WTC11 (cell line): ENCODE data around the gene P4HTM. TPM values are rescaled to one million over a fixed set of nuclear protein-coding genes. Genes with fewer than 3 reads are reported as not detected.

ENCODE experiments used
- CREM ChIP-seq: sonication (generic); formaldehyde crosslinking; IDR thresholded peaks from 2 replicates; pipeline ENCODE4 v1.8.1; 2022; ENCODE audit warnings: mild to moderate bottlenecking, missing genetic modification reagents, moderate library complexity
- CTCF ChIP-seq: fragments of 200-600 bp; IDR thresholded peaks from 2 replicates; pipeline ENCODE4 v1.8.0; 2022; ENCODE audit warnings: antibody characterized with exemption
- E2F1 ChIP-seq: sonication (generic); formaldehyde crosslinking; IDR thresholded peaks from 2 replicates; pipeline ENCODE4 v1.8.0; 2022; ENCODE audit warnings: mild to moderate bottlenecking, missing genetic modification reagents
- ELF4 ChIP-seq: sonication (generic); formaldehyde crosslinking; IDR thresholded peaks from 2 replicates; pipeline ENCODE4 v1.8.1; 2022; ENCODE audit warnings: low read depth, mild to moderate bottlenecking, moderate library complexity, missing genetic modification reagents
- GRHL2 ChIP-seq: fragments of 250-450 bp; sonication (Bioruptor Pico); IDR thresholded peaks from 2 replicates; pipeline ENCODE4 v1.8.0; 2022; ENCODE audit warnings: mild to moderate bottlenecking, moderate library complexity; ENCODE audit not compliant: insufficient replicate concordance, severe bottlenecking
- NR3C1 ChIP-seq: sonication (generic); formaldehyde crosslinking; conservative IDR thresholded peaks from 2 replicates; pipeline ENCODE4 v1.8.1; 2023; ENCODE audit warnings: low read depth, mild to moderate bottlenecking, missing genetic modification reagents
- OVOL2 ChIP-seq: fragments of 250-450 bp; sonication (Bioruptor Pico); IDR thresholded peaks from 2 replicates; pipeline ENCODE4 v1.9.0; 2021; ENCODE audit warnings: mild to moderate bottlenecking, borderline replicate concordance
- SMAD4 ChIP-seq: sonication (generic); formaldehyde crosslinking; IDR thresholded peaks from 2 replicates; pipeline ENCODE4 v1.8.0; 2022; ENCODE audit warnings: mild to moderate bottlenecking, missing genetic modification reagents
- ZBTB21 ChIP-seq: sonication (generic); formaldehyde crosslinking; IDR thresholded peaks from 2 replicates; pipeline ENCODE4 v1.8.1; 2023; ENCODE audit warnings: mild to moderate bottlenecking, missing genetic modification reagents, borderline replicate concordance
- ZNF121 ChIP-seq: sonication (generic); formaldehyde crosslinking; IDR thresholded peaks from 2 replicates; pipeline ENCODE4 v1.8.0; 2023; ENCODE audit warnings: missing genetic modification reagents
- ZNF416 ChIP-seq: fragments of 250-450 bp; sonication (Bioruptor Pico); IDR thresholded peaks from 2 replicates; pipeline ENCODE4 v1.9.0; 2021; ENCODE audit warnings: mild to moderate bottlenecking, inconsistent platforms
- ZNF423 ChIP-seq: fragments of 250-450 bp; sonication (Bioruptor Pico); IDR thresholded peaks from 2 replicates; pipeline ENCODE4 v2.1.2; 2022; ENCODE audit warnings: mild to moderate bottlenecking, moderate library complexity
- total RNA-seq: library from RNA; stranded (reverse); gene quantifications from 3 replicates; pipeline ENCODE4 v1.2.3, GENCODE V29; 2021
- TF ChIP-seq, protein P1 (sequence below): sonication (generic); formaldehyde crosslinking; IDR thresholded peaks from 2 replicates; pipeline ENCODE4 v1.8.0; 2023; ENCODE audit warnings: missing genetic modification reagents, mild to moderate bottlenecking, borderline replicate concordance
- TF ChIP-seq, protein P2 (sequence below): sonication (generic); formaldehyde crosslinking; IDR thresholded peaks from 2 replicates; pipeline ENCODE4 v1.8.1; 2022; ENCODE audit warnings: mild to moderate bottlenecking, missing genetic modification reagents, moderate library complexity, borderline replicate concordance
- TF ChIP-seq, protein P3 (sequence below): sonication (generic); formaldehyde crosslinking; IDR thresholded peaks from 2 replicates; pipeline ENCODE4 v1.8.1; 2023; ENCODE audit warnings: mild to moderate bottlenecking, missing genetic modification reagents
- TF ChIP-seq, protein P4 (sequence below): sonication (generic); formaldehyde crosslinking; conservative IDR thresholded peaks from 2 replicates; pipeline ENCODE4 v1.8.1; 2022; ENCODE audit warnings: mild to moderate bottlenecking, missing genetic modification reagents
- TF ChIP-seq, protein P5 (sequence below): sonication (generic); formaldehyde crosslinking; IDR thresholded peaks from 2 replicates; pipeline ENCODE4 v1.8.1; 2022; ENCODE audit warnings: low read depth, mild to moderate bottlenecking, moderate library complexity, missing genetic modification reagents, borderline replicate concordance
- TF ChIP-seq, protein P6 (sequence below): sonication (generic); formaldehyde crosslinking; IDR thresholded peaks from 2 replicates; pipeline ENCODE4 v1.8.1; 2023; ENCODE audit warnings: mild to moderate bottlenecking, moderate library complexity, missing genetic modification reagents
- TF ChIP-seq, protein P7 (sequence below): sonication (generic); formaldehyde crosslinking; IDR thresholded peaks from 2 replicates; pipeline ENCODE4 v1.8.1; 2022; ENCODE audit warnings: mild to moderate bottlenecking, moderate library complexity, missing genetic modification reagents
- TF ChIP-seq, protein P8 (sequence below): sonication (generic); formaldehyde crosslinking; IDR thresholded peaks from 2 replicates; pipeline ENCODE4 v1.8.0; 2022; ENCODE audit warnings: mild to moderate bottlenecking, missing genetic modification reagents

P4HTM gene
- total RNA-seq, 1 experiment from 2014 or later = 21.9 TPM

GRCh38 chr3:49017971-49018706, 28.1 kb downstream of the P4HTM start, which contains the start of gene DALRD3 (continued):
- TF ChIP-seq, protein P1, sequence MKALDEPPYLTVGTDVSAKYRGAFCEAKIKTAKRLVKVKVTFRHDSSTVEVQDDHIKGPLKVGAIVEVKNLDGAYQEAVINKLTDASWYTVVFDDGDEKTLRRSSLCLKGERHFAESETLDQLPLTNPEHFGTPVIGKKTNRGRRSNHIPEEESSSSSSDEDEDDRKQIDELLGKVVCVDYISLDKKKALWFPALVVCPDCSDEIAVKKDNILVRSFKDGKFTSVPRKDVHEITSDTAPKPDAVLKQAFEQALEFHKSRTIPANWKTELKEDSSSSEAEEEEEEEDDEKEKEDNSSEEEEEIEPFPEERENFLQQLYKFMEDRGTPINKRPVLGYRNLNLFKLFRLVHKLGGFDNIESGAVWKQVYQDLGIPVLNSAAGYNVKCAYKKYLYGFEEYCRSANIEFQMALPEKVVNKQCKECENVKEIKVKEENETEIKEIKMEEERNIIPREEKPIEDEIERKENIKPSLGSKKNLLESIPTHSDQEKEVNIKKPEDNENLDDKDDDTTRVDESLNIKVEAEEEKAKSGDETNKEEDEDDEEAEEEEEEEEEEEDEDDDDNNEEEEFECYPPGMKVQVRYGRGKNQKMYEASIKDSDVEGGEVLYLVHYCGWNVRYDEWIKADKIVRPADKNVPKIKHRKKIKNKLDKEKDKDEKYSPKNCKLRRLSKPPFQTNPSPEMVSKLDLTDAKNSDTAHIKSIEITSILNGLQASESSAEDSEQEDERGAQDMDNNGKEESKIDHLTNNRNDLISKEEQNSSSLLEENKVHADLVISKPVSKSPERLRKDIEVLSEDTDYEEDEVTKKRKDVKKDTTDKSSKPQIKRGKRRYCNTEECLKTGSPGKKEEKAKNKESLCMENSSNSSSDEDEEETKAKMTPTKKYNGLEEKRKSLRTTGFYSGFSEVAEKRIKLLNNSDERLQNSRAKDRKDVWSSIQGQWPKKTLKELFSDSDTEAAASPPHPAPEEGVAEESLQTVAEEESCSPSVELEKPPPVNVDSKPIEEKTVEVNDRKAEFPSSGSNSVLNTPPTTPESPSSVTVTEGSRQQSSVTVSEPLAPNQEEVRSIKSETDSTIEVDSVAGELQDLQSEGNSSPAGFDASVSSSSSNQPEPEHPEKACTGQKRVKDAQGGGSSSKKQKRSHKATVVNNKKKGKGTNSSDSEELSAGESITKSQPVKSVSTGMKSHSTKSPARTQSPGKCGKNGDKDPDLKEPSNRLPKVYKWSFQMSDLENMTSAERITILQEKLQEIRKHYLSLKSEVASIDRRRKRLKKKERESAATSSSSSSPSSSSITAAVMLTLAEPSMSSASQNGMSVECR (CRISPR knock-in tag) = peak; percentile 62
- TF ChIP-seq NR3C1 (CRISPR knock-in tag) (0 out of 2 replicates have a peak, but pooled peaks have one; percentile 17), CREM (CRISPR knock-in tag) (peak; percentile 73; the same call in 1 of the 2 replicates), CTCF (no peak), ELF4 (CRISPR knock-in tag) (no peak), GRHL2 (CRISPR knock-in tag) (no peak), E2F1 (CRISPR knock-in tag) (no peak; the same call in 1 of the 2 replicates), OVOL2 (CRISPR knock-in tag) (no peak), ZNF416 (0 out of 2 replicates have a peak, but pooled peaks have one; percentile 54), ZBTB21 (0 out of 2 replicates have a peak, but pooled peaks have one; percentile 51), SMAD4 (CRISPR knock-in tag) (no peak), ZNF423 (CRISPR knock-in tag) (no peak), ZNF121 (CRISPR knock-in tag) (peak; percentile 100)
- TF ChIP-seq, protein P2, sequence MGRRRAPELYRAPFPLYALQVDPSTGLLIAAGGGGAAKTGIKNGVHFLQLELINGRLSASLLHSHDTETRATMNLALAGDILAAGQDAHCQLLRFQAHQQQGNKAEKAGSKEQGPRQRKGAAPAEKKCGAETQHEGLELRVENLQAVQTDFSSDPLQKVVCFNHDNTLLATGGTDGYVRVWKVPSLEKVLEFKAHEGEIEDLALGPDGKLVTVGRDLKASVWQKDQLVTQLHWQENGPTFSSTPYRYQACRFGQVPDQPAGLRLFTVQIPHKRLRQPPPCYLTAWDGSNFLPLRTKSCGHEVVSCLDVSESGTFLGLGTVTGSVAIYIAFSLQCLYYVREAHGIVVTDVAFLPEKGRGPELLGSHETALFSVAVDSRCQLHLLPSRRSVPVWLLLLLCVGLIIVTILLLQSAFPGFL (CRISPR knock-in tag) = peak; percentile 44; the same call in 1 of the 2 replicates
- TF ChIP-seq, protein P3, sequence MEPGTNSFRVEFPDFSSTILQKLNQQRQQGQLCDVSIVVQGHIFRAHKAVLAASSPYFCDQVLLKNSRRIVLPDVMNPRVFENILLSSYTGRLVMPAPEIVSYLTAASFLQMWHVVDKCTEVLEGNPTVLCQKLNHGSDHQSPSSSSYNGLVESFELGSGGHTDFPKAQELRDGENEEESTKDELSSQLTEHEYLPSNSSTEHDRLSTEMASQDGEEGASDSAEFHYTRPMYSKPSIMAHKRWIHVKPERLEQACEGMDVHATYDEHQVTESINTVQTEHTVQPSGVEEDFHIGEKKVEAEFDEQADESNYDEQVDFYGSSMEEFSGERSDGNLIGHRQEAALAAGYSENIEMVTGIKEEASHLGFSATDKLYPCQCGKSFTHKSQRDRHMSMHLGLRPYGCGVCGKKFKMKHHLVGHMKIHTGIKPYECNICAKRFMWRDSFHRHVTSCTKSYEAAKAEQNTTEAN (CRISPR knock-in tag) = peak; percentile 84
- TF ChIP-seq, protein P4, sequence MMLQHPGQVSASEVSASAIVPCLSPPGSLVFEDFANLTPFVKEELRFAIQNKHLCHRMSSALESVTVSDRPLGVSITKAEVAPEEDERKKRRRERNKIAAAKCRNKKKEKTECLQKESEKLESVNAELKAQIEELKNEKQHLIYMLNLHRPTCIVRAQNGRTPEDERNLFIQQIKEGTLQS (CRISPR knock-in tag) = no peak
- TF ChIP-seq, protein P5, sequence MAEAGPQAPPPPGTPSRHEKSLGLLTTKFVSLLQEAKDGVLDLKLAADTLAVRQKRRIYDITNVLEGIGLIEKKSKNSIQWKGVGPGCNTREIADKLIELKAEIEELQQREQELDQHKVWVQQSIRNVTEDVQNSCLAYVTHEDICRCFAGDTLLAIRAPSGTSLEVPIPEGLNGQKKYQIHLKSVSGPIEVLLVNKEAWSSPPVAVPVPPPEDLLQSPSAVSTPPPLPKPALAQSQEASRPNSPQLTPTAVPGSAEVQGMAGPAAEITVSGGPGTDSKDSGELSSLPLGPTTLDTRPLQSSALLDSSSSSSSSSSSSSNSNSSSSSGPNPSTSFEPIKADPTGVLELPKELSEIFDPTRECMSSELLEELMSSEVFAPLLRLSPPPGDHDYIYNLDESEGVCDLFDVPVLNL (CRISPR knock-in tag) = no peak
- TF ChIP-seq, protein P6, sequence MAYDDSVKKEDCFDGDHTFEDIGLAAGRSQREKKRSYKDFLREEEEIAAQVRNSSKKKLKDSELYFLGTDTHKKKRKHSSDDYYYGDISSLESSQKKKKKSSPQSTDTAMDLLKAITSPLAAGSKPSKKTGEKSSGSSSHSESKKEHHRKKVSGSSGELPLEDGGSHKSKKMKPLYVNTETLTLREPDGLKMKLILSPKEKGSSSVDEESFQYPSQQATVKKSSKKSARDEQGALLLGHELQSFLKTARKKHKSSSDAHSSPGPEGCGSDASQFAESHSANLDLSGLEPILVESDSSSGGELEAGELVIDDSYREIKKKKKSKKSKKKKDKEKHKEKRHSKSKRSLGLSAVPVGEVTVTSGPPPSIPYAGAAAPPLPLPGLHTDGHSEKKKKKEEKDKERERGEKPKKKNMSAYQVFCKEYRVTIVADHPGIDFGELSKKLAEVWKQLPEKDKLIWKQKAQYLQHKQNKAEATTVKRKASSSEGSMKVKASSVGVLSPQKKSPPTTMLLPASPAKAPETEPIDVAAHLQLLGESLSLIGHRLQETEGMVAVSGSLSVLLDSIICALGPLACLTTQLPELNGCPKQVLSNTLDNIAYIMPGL (CRISPR knock-in tag) = peak; percentile 69; the same call in 1 of the 2 replicates
- TF ChIP-seq, protein P7, sequence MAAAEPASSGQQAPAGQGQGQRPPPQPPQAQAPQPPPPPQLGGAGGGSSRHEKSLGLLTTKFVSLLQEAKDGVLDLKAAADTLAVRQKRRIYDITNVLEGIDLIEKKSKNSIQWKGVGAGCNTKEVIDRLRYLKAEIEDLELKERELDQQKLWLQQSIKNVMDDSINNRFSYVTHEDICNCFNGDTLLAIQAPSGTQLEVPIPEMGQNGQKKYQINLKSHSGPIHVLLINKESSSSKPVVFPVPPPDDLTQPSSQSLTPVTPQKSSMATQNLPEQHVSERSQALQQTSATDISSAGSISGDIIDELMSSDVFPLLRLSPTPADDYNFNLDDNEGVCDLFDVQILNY (CRISPR knock-in tag) = 0 out of 2 replicates have a peak, but pooled peaks have one; percentile 26
- TF ChIP-seq, protein P8, sequence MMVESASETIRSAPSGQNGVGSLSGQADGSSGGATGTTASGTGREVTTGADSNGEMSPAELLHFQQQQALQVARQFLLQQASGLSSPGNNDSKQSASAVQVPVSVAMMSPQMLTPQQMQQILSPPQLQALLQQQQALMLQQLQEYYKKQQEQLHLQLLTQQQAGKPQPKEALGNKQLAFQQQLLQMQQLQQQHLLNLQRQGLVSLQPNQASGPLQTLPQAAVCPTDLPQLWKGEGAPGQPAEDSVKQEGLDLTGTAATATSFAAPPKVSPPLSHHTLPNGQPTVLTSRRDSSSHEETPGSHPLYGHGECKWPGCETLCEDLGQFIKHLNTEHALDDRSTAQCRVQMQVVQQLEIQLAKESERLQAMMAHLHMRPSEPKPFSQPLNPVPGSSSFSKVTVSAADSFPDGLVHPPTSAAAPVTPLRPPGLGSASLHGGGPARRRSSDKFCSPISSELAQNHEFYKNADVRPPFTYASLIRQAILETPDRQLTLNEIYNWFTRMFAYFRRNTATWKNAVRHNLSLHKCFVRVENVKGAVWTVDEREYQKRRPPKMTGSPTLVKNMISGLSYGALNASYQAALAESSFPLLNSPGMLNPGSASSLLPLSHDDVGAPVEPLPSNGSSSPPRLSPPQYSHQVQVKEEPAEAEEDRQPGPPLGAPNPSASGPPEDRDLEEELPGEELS (CRISPR knock-in tag) = no peak; the same call in 1 of the 2 replicates
